Measurements from ENCODE around the gene MDC1. TPM values are rescaled to one million over a fixed set of nuclear protein-coding genes. Genes with fewer than 3 reads are reported as not detected.

Gene MDC1
- total RNA-seq, 1 donor from 2014 or later = 32.8 TPM

- intact Hi-C loops (cut with DNase I) = no loop called here
- DNase-seq = no peak
- no peak for TF ChIP-seq CTCF (IDR thresholded peaks at IDR 0.05)
Measured at GRCh38 chr6:30716879-30717128, 277 bp downstream of the MDC1 start.

GRCh38 chr6:30714263-30714662 is 2.8 kb downstream of the MDC1 start:
- H3K27me3 ChIP-seq = no peaks in the 10 kb centered on the region
- ATAC-seq (no peak), DNase-seq (no peak)
- H3K9me3 ChIP-seq = no peaks in the 10 kb centered on the region
- peaks cover 18% of the 10 kb centered on the region for H3K4me1 ChIP-seq
- intact Hi-C loops (cut with DNase I) = no loop called here
- TF ChIP-seq CTCF (IDR thresholded peaks at IDR 0.05) = no peak
- no peak overlapping the region for H3K4me3 ChIP-seq
- H3K27ac ChIP-seq = no peak overlapping the region
- peaks cover 52% of the 10 kb centered on the region for H3K36me3 ChIP-seq

More at GRCh38 chr6:30716879-30717128, 277 bp downstream of the MDC1 start:
- ATAC-seq = no peak
- no peaks in the 10 kb centered on the region for H3K27me3 ChIP-seq
- peaks cover 24% of the 10 kb centered on the region for H3K4me1 ChIP-seq
- peak overlapping the region; percentile 70 for H3K4me3 ChIP-seq
- peak overlapping the region; percentile 84 for H3K27ac ChIP-seq
- H3K36me3 ChIP-seq = peaks cover 28% of the 10 kb centered on the region
- H3K9me3 ChIP-seq = no peaks in the 10 kb centered on the region

GRCh38 chr6:30712441-30712945 is 4.6 kb downstream of the MDC1 start:
- no peak for DNase-seq
- no peaks in the 10 kb centered on the region for H3K27me3 ChIP-seq
- H3K36me3 ChIP-seq = peaks cover 68% of the 10 kb centered on the region
- intact Hi-C loops (cut with DNase I) = no loop called here
- H3K4me3 ChIP-seq = no peak overlapping the region
- ATAC-seq = no peak
- no peak for TF ChIP-seq CTCF (IDR thresholded peaks at IDR 0.05)
- peaks cover 10% of the 10 kb centered on the region for H3K4me1 ChIP-seq
- H3K9me3 ChIP-seq = no peaks in the 10 kb centered on the region
- no peak overlapping the region for H3K27ac ChIP-seq

GRCh38 chr6:30711758-30712380 is 5.2 kb downstream of the MDC1 start:
- no peak for ATAC-seq
- H3K36me3 ChIP-seq = peaks cover 74% of the 10 kb centered on the region
- TF ChIP-seq CTCF (IDR thresholded peaks at IDR 0.05) = no peak
- no peak overlapping the region for H3K4me3 ChIP-seq
- no peaks in the 10 kb centered on the region for H3K9me3 ChIP-seq
- peaks cover 10% of the 10 kb centered on the region for H3K4me1 ChIP-seq
- H3K27ac ChIP-seq = no peak overlapping the region
- intact Hi-C loops (cut with DNase I) = no loop called here
- DNase-seq = no peak
- H3K27me3 ChIP-seq = no peaks in the 10 kb centered on the region

- no peak for ATAC-seq
- H3K9me3 ChIP-seq = no peaks in the 10 kb centered on the region
- no peaks in the 10 kb centered on the region for H3K27me3 ChIP-seq
- H3K36me3 ChIP-seq = peaks cover 80% of the 10 kb centered on the region
- no peak for DNase-seq
- H3K27ac ChIP-seq = no peak overlapping the region
- no peaks in the 10 kb centered on the region for H3K4me1 ChIP-seq
- intact Hi-C loops (cut with DNase I) = no loop called here
- no peak for TF ChIP-seq CTCF (IDR thresholded peaks at IDR 0.05)
- H3K4me3 ChIP-seq = no peak overlapping the region
Measured at GRCh38 chr6:30709101-30709868, 7.8 kb downstream of the MDC1 start.

Data from upper lobe of right lung (tissue), 1 donor.